ENCODE measurements around the gene RPS10.

RPS10 gene

GRCh38 chr6:34451192-34451591 is 25.3 kb upstream of the RPS10 start:
- Histone ChIP-seq H3K4me1 (ENCODE audit: insufficient read depth, low read length, poor library complexity, severe bottlenecking) (no peaks in the 10 kb centered on the region), H3K9me2 (replicated peaks; ENCODE audit: low read depth, low read length) (no peaks in the 10 kb centered on the region), H3K4me3 (ENCODE audit: low read length, poor library complexity, severe bottlenecking) (no peak overlapping the region), H4K20me1 (ENCODE audit: insufficient read depth, low read length, poor library complexity, severe bottlenecking) (no peaks in the 10 kb centered on the region), H2AFZ (ENCODE audit: low read length) (no peak overlapping the region), H3K4me2 (ENCODE audit: low read depth, low read length, poor library complexity, severe bottlenecking) (no peak overlapping the region), H3K36me3 (ENCODE audit: insufficient read depth, low read length) (no peaks in the 10 kb centered on the region), H3K9ac (ENCODE audit: low read depth, low read length, poor library complexity, severe bottlenecking) (no peak overlapping the region), H3F3A (ENCODE audit: low read depth) (no peaks in the 10 kb centered on the region), H3K27me3 (ENCODE audit: insufficient read depth, low read length, poor library complexity, severe bottlenecking) (no peaks in the 10 kb centered on the region), H3K79me2 (ENCODE audit: insufficient read depth, low read length) (no peaks in the 10 kb centered on the region), H3K9me3 (ENCODE audit: insufficient read depth, low read depth, low read length) (no peaks in the 10 kb centered on the region)
- TF ChIP-seq CTCF (conservative IDR thresholded peaks at IDR 0.05; ENCODE audit: low read length) = no peak
- no peak for TF ChIP-seq EZH2phosphoT487 (IDR thresholded peaks at IDR 0.05; ENCODE audit: borderline replicate concordance)

GRCh38 chr6:34447910-34448309 is 22.0 kb upstream of the RPS10 start:
- no peaks in the 10 kb centered on the region for H3K9me3 ChIP-seq (ENCODE audit: insufficient read depth, low read depth, low read length)
- H3K4me2 ChIP-seq (ENCODE audit: low read depth, low read length, poor library complexity, severe bottlenecking) = no peak overlapping the region
- H3K4me1 ChIP-seq (ENCODE audit: insufficient read depth, low read length, poor library complexity, severe bottlenecking) = no peaks in the 10 kb centered on the region
- H4K20me1 ChIP-seq (ENCODE audit: insufficient read depth, low read length, poor library complexity, severe bottlenecking) = no peaks in the 10 kb centered on the region
- H3K36me3 ChIP-seq (ENCODE audit: insufficient read depth, low read length) = no peaks in the 10 kb centered on the region
- H3K4me3 ChIP-seq (ENCODE audit: low read length, poor library complexity, severe bottlenecking) = no peak overlapping the region
- H3K27me3 ChIP-seq (ENCODE audit: insufficient read depth, low read length, poor library complexity, severe bottlenecking) = no peaks in the 10 kb centered on the region
- H3F3A ChIP-seq (ENCODE audit: low read depth) = no peaks in the 10 kb centered on the region
- no peaks in the 10 kb centered on the region for H3K79me2 ChIP-seq (ENCODE audit: insufficient read depth, low read length)
- no peaks in the 10 kb centered on the region for H3K9me2 ChIP-seq (replicated peaks; ENCODE audit: low read depth, low read length)
- no peak overlapping the region for H3K9ac ChIP-seq (ENCODE audit: low read depth, low read length, poor library complexity, severe bottlenecking)
- no peak overlapping the region for H2AFZ ChIP-seq (ENCODE audit: low read length)
- TF ChIP-seq EZH2phosphoT487 (IDR thresholded peaks at IDR 0.05; ENCODE audit: borderline replicate concordance) (no peak), CTCF (conservative IDR thresholded peaks at IDR 0.05; ENCODE audit: low read length) (no peak)

- no peaks in the 10 kb centered on the region for H3K36me3 ChIP-seq (ENCODE audit: insufficient read depth, low read length)
- H3K27me3 ChIP-seq (ENCODE audit: insufficient read depth, low read length, poor library complexity, severe bottlenecking) = no peaks in the 10 kb centered on the region
- no peaks in the 10 kb centered on the region for H4K20me1 ChIP-seq (ENCODE audit: insufficient read depth, low read length, poor library complexity, severe bottlenecking)
- H2AFZ ChIP-seq (ENCODE audit: low read length) = no peak overlapping the region
- no peak overlapping the region for H3K4me2 ChIP-seq (ENCODE audit: low read depth, low read length, poor library complexity, severe bottlenecking)
- no peaks in the 10 kb centered on the region for H3K79me2 ChIP-seq (ENCODE audit: insufficient read depth, low read length)
- H3K4me3 ChIP-seq (ENCODE audit: low read length, poor library complexity, severe bottlenecking) = no peak overlapping the region
- H3K4me1 ChIP-seq (ENCODE audit: insufficient read depth, low read length, poor library complexity, severe bottlenecking) = no peaks in the 10 kb centered on the region
- no peaks in the 10 kb centered on the region for H3F3A ChIP-seq (ENCODE audit: low read depth)
- H3K9ac ChIP-seq (ENCODE audit: low read depth, low read length, poor library complexity, severe bottlenecking) = no peak overlapping the region
- TF ChIP-seq CTCF (conservative IDR thresholded peaks at IDR 0.05; ENCODE audit: low read length) = no peak
- TF ChIP-seq EZH2phosphoT487 (IDR thresholded peaks at IDR 0.05; ENCODE audit: borderline replicate concordance) = no peak
- no peaks in the 10 kb centered on the region for H3K9me2 ChIP-seq (replicated peaks; ENCODE audit: low read depth, low read length)
- H3K9me3 ChIP-seq (ENCODE audit: insufficient read depth, low read depth, low read length) = no peaks in the 10 kb centered on the region
These were observed 21.5 kb upstream of the RPS10 start for GRCh38 chr6:34447386-34447785.

All from Loucy (cell line).